Immature natural killer cell (primary cell): ENCODE data around the gene RPS6KC1. TPM values are rescaled to one million over a fixed set of nuclear protein-coding genes. Genes with fewer than 3 reads are reported as not detected.
"Not testable (repeated sequence)": the region's sequence is repeated elsewhere in the genome, so short reads cannot be mapped to it uniquely, and the experiment has no call there.

Experiments
- DNase-seq, 3 donors: peaks; one replicate each; pipeline ENCODE4 v3.0.0; 2022; ENCODE audit warnings: mixed read lengths in 1 of 3
- H3K27ac Mint-ChIP-seq, 6 donors: one replicate each; pipeline ENCODE4 v1.8.0; 2020; ENCODE audit warnings: mixed read lengths in 6 of 6, mild to moderate bottlenecking in 5 of 6, inconsistent platforms in 4 of 6, moderate library complexity in 3 of 6
- H3K27me3 Mint-ChIP-seq, 3 donors: one replicate each; pipeline ENCODE4 v1.8.0; 2020 to 2021; ENCODE audit warnings: low read depth in 3 of 3, mild to moderate bottlenecking in 3 of 3, mixed read lengths in 3 of 3, moderate library complexity in 3 of 3, inconsistent platforms in 1 of 3
- H3K36me3 Mint-ChIP-seq, 3 donors: one replicate each; pipeline ENCODE4 v1.8.0; 2020; ENCODE audit warnings: mixed read lengths in 3 of 3, inconsistent platforms in 2 of 3, mild to moderate bottlenecking in 2 of 3
- H3K4me1 Mint-ChIP-seq, 2 donors: one replicate each; pipeline ENCODE4 v1.8.0; 2020; ENCODE audit warnings: inconsistent platforms in 2 of 2, mild to moderate bottlenecking in 2 of 2, mixed read lengths in 2 of 2, moderate library complexity in 1 of 2
- H3K4me3 Mint-ChIP-seq, 5 donors: one replicate each; pipeline ENCODE4 v1.8.0; 2020; ENCODE audit warnings: mild to moderate bottlenecking in 5 of 5, mixed read lengths in 5 of 5, inconsistent platforms in 3 of 5, moderate library complexity in 3 of 5
- H3K9me3 Mint-ChIP-seq, 6 donors: one replicate each; pipeline ENCODE4 v1.8.0; 2020; ENCODE audit warnings: mild to moderate bottlenecking in 6 of 6, mixed read lengths in 6 of 6, inconsistent platforms in 4 of 6, moderate library complexity in 3 of 6
- polyA plus RNA-seq, 3 donors: library from polyadenylated mRNA; unstranded; fragments of 300-500 nt; fragmentation: Illumina TruSeq; gene quantifications; one replicate each; pipeline ENCODE4 v1.2.3, GENCODE V29; 2021

Gene RPS6KC1
- polyA plus RNA-seq, 3 donors from 2014 or later, result 2.9 to 10.7 (median 5.2) TPM

DNA sequence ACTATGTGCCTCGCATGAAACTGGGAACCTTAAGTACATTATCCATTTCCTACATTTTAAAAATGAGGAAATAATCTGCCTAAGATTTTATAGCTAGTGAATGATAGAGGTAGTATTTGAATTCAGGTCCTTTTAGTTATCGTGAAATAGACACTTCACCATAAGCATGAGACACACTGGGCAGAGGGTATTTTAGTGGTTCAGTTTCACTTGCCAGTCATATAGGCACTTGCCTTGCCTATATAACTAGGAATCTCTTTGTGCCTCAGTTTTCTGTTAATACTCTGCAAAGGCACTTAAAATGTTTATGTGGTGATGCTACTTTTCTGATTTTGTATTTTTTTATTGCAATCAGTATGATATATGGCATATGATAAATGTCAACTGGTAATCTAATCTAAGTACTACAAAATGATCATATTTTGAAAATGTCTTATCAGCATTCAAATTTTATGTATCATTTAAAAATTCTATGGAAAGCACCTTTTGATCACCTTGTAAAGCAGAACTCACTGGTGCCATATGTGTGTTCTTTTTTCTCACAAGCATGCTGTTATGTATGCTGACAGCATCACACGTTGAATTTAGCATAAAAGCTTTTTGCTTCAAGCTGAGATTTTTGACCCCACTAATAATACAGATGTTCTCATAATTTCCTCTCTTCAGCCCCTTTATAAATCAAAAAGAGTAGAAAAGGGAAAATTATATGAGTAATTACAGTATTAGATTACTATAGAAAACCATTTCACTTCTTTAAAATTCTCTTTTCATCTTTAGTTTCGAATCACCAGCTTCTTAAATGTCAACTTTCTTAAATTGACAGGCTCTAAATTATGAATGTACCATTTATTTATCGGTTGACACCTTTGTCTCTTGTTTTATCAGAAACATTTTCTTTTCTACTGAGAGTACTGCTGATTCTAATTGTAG, 52.6 kb downstream of the RPS6KC1 start:
- peaks cover 4 to 30% (median 29%) of the 10 kb centered on the region in 3 donors for H3K36me3 Mint-ChIP-seq
- H3K27ac Mint-ChIP-seq, result no peak overlapping the region
- H3K9me3 Mint-ChIP-seq, result no peaks in the 10 kb centered on the region
- peaks cover 0 to 9% of the 10 kb centered on the region in 2 donors for H3K4me1 Mint-ChIP-seq
- peaks cover 0 to 2% (median 1%) of the 10 kb centered on the region in 3 donors for H3K27me3 Mint-ChIP-seq
- no peak overlapping the region for H3K4me3 Mint-ChIP-seq
- DNase-seq, result no peak

GRCh38 chr1:213104604-213105003, 53.6 kb downstream of the RPS6KC1 start:
- peak overlapping the region in 1 of 6 donors; percentile 17 for H3K27ac Mint-ChIP-seq
- peaks cover 0 to 2% (median 1%) of the 10 kb centered on the region in 3 donors for H3K27me3 Mint-ChIP-seq
- peaks cover 4 to 27% (median 26%) of the 10 kb centered on the region in 3 donors for H3K36me3 Mint-ChIP-seq
- no peak overlapping the region for H3K4me3 Mint-ChIP-seq
- H3K9me3 Mint-ChIP-seq, result no peaks in the 10 kb centered on the region
- H3K4me1 Mint-ChIP-seq, result peaks cover 2 to 9% of the 10 kb centered on the region in 2 donors
- DNase-seq, result no peak

DNA sequence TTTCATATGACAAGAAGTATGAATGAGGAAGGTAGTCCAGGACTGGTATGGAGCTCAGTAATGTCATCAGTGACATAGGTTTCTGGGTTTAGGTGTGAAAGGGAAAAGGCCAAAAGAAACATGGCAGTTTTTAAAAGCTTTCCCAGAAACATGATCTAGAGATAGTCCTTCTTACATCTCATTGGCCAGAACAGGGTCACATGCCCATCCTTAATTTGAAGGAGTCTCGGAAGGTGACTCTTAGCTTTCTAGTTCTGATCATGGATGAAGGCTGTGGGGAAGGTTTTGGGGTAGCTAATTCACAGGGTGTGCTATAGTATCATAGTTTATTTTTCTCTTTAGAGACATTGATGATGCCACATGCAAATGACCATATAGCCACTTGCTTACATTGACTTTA, 55.3 kb downstream of the RPS6KC1 start:
- Mint-ChIP-seq H3K27me3 (peaks cover 0 to 2% (median 1%) of the 10 kb centered on the region in 3 donors), H3K27ac (no peak overlapping the region), H3K4me3 (no peak overlapping the region), H3K36me3 (peaks cover 4 to 20% (median 14%) of the 10 kb centered on the region in 3 donors), H3K4me1 (peaks cover 12 to 13% of the 10 kb centered on the region in 2 donors), H3K9me3 (no peaks in the 10 kb centered on the region)
- no peak for DNase-seq

DNA sequence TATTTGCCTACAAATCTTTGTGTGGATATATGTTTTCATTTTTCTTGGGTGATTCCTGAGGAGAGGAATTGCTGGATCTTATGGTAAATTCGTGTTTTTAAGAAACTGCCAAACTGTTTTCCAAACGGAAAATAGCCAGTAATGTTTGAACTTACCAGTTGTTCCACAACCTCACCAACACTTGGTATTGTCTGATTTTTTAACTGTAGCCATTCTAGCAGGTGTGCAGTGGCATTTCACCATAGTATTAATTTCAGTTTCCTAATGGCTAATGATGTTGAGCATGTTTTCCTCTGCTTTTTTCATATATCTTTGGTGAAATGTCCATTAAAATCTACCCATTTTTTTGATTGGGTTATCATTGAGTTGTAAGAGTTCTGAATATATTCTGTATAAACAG, 56.6 kb downstream of the RPS6KC1 start:
- DNase-seq, result no peak

DNA sequence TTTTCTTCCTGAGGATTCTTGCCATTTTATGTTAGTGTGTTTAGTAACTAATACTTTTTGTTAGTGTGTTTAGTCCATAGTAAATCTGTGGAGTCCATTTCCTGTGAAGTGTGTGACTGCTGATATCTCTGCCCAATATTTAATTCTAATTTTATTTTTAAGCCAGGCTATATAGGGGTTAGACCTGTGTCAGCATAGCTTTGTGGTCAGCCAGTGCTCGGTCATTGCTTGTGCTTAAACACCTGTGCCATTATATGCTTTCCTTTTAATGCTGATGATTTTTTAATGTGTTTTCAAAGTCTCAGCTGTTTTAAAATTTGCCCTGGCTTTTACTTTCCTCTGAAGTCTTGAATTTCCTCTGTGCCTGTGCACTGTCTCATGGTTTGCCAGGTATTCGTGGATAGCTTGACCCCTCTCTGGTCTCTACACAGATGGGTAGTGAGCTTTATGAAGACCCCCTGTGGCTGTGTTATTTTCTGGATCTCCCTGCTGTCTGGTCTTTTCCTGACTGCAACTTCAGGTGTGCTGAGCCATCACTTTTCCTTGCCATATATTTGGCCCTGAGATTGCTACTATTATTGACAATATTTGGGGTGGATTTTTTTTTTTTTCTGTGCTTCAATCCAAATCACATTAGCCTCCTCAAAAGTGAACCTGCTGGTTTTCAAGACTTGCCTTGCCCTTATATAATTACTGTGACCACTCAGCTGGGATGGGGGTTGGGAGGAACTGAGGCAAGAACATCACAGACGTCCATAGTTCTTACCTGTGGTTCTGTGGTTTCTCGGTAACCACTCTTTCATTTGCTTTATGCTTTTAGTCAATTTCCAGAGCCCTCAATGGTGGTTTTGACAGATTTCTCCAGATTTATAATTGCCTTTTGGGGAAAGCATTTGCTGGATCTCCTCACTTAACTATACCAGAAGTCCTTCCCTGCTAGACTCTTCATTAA, 59.6 kb downstream of the RPS6KC1 start:
- no peak for DNase-seq
- Mint-ChIP-seq H3K27me3 (peaks cover 0 to 1% (median 0%) of the 10 kb centered on the region in 3 donors), H3K9me3 (no peaks in the 10 kb centered on the region), H3K4me1 (peaks cover 17 to 23% of the 10 kb centered on the region in 2 donors), H3K4me3 (no peak overlapping the region), H3K36me3 (peaks cover 4 to 20% (median 14%) of the 10 kb centered on the region in 3 donors), H3K27ac (peak overlapping the region in 4 of 6 donors; percentile 2 to 76 (median 58))

More for the DNA sequence above, 56.6 kb downstream of the RPS6KC1 start:
- H3K4me1 Mint-ChIP-seq, result peaks cover 15 to 23% of the 10 kb centered on the region in 2 donors
- peaks cover 4 to 20% (median 14%) of the 10 kb centered on the region in 3 donors for H3K36me3 Mint-ChIP-seq
- no peak overlapping the region for H3K4me3 Mint-ChIP-seq
- H3K27me3 Mint-ChIP-seq, result peaks cover 0 to 1% (median 0%) of the 10 kb centered on the region in 3 donors
- H3K9me3 Mint-ChIP-seq, result no peaks in the 10 kb centered on the region
- H3K27ac Mint-ChIP-seq, result no peak overlapping the region

GRCh38 chr1:213111502-213111901, 60.5 kb downstream of the RPS6KC1 start:
- Mint-ChIP-seq H3K4me1 (peaks cover 18 to 23% of the 10 kb centered on the region in 2 donors), H3K27me3 (peaks cover 0 to 1% (median 0%) of the 10 kb centered on the region in 3 donors), H3K4me3 (no peak overlapping the region)

GRCh38 chr1:213112723-213113122, 61.7 kb downstream of the RPS6KC1 start:
- Mint-ChIP-seq H3K4me1 (peaks cover 18 to 28% of the 10 kb centered on the region in 2 donors), H3K36me3 (peaks cover 0 to 12% (median 7%) of the 10 kb centered on the region in 3 donors)
- not testable (repeated sequence) for H3K27ac Mint-ChIP-seq, H3K9me3 Mint-ChIP-seq, H3K27me3 Mint-ChIP-seq, H3K4me3 Mint-ChIP-seq, DNase-seq

More at GRCh38 chr1:213111502-213111901, 60.5 kb downstream of the RPS6KC1 start:
- H3K27ac Mint-ChIP-seq, result no peak overlapping the region
- no peaks in the 10 kb centered on the region for H3K9me3 Mint-ChIP-seq
- DNase-seq, result no peak
- H3K36me3 Mint-ChIP-seq, result peaks cover 4 to 14% (median 13%) of the 10 kb centered on the region in 3 donors

- H3K4me3 Mint-ChIP-seq, H3K4me1 Mint-ChIP-seq, DNase-seq, H3K27ac Mint-ChIP-seq, H3K9me3 Mint-ChIP-seq, H3K27me3 Mint-ChIP-seq, H3K36me3 Mint-ChIP-seq: not testable (repeated sequence)
Observed at GRCh38 chr1:213117699-213118180, 66.7 kb downstream of the RPS6KC1 start.

DNA sequence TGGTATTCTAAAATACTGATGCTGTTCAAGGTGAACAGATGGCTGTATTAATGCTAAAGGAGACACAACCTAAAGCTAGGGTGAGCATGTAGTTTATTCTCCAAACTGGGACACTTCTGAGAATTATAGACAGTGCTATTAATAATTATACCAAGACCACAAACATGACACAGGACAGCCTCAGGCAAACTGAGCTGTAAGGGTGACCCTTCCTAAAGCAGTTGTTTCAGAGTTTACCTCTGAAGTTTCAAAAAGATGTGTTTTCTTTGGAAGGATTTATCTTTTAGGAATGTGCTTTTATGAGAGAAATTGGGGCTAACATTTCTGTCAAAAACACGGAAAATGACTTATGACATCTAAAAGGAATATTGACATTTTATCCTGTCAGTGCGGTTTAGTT, 68.8 kb downstream of the RPS6KC1 start:
- no peak for DNase-seq
- H3K4me1 Mint-ChIP-seq, result peaks cover 4 to 12% of the 10 kb centered on the region in 2 donors
- H3K27ac Mint-ChIP-seq, result no peak overlapping the region
- H3K27me3 Mint-ChIP-seq, result no peaks in the 10 kb centered on the region
- H3K4me3 Mint-ChIP-seq, result no peak overlapping the region
- peaks cover 0 to 6% (median 4%) of the 10 kb centered on the region in 3 donors for H3K36me3 Mint-ChIP-seq
- H3K9me3 Mint-ChIP-seq, result peaks cover 0 to 2% (median 0%) of the 10 kb centered on the region in 6 donors

- peak overlapping the region in 3 of 6 donors; percentile 1 to 67 (median 54) for H3K27ac Mint-ChIP-seq
Observed at GRCh38 chr1:213120386-213120785, 69.3 kb downstream of the RPS6KC1 start.

DNA sequence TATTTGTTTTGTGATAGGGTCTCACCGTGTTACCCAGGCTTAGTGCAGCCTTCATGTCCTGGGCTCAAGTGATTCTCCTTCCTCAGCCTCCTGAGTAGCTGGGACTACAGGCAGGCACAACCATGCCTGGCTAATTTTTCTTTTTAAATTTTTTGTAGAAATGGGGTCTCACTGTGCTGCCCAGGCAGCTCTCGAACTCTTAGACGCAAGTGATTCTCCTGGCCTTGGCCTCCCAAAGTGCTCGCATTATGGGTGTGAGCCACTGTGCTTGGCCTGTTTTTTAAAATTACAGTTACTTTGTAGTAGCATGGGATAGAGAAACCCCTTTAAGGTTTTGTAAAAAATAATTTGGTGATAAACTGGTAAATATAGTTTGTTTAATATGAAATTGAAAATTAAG, 69.9 kb downstream of the RPS6KC1 start:
- Mint-ChIP-seq H3K4me1 (peaks cover 2 to 12% of the 10 kb centered on the region in 2 donors), H3K27ac (peak overlapping the region in 1 of 6 donors; percentile 67), H3K9me3 (peaks cover 0 to 2% (median 0%) of the 10 kb centered on the region in 6 donors), H3K4me3 (no peak overlapping the region), H3K36me3 (peaks cover 0 to 6% (median 4%) of the 10 kb centered on the region in 3 donors), H3K27me3 (no peaks in the 10 kb centered on the region)
- no peak for DNase-seq

More at GRCh38 chr1:213120386-213120785, 69.3 kb downstream of the RPS6KC1 start:
- H3K9me3 Mint-ChIP-seq, result peaks cover 0 to 2% (median 0%) of the 10 kb centered on the region in 6 donors
- no peaks in the 10 kb centered on the region for H3K27me3 Mint-ChIP-seq
- no peak for DNase-seq
- no peak overlapping the region for H3K4me3 Mint-ChIP-seq
- peaks cover 4 to 12% of the 10 kb centered on the region in 2 donors for H3K4me1 Mint-ChIP-seq
- peaks cover 0 to 6% (median 4%) of the 10 kb centered on the region in 3 donors for H3K36me3 Mint-ChIP-seq

GRCh38 chr1:213122514-213122929, 71.5 kb downstream of the RPS6KC1 start:
- DNase-seq, result peak; percentile 6 to 19 (median 14)
- no peak overlapping the region for H3K27ac Mint-ChIP-seq

DNA sequence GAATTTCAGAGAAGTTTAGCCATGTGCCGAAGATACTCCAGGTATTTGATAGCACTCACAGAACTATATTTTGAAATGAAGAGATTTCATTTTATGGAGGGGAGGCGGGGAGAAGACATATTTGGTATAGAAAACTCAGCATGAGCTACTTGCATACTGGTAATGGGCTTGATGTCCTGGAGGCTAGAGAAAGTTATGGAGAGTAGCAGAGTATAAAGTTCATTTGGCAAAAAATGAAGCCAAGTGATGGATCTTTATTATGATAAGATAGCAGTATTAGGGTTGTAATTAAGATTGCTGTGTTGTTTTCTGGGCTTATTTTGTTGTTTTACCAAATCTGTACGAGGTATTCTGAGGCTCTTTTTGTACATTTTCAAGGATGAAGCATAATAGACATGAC, 72.0 kb downstream of the RPS6KC1 start:
- peaks cover 0 to 3% (median 0%) of the 10 kb centered on the region in 3 donors for H3K36me3 Mint-ChIP-seq
- H3K4me1 Mint-ChIP-seq, result peaks cover 2 to 6% of the 10 kb centered on the region in 2 donors
- H3K27ac Mint-ChIP-seq, result no peak overlapping the region
- no peak overlapping the region for H3K4me3 Mint-ChIP-seq
- no peaks in the 10 kb centered on the region for H3K27me3 Mint-ChIP-seq
- no peaks in the 10 kb centered on the region for H3K9me3 Mint-ChIP-seq
- DNase-seq, result no peak

More at GRCh38 chr1:213122514-213122929, 71.5 kb downstream of the RPS6KC1 start:
- Mint-ChIP-seq H3K27me3 (no peaks in the 10 kb centered on the region), H3K4me3 (no peak overlapping the region), H3K36me3 (peaks cover 0 to 4% (median 0%) of the 10 kb centered on the region in 3 donors), H3K4me1 (peaks cover 2 to 6% of the 10 kb centered on the region in 2 donors), H3K9me3 (no peaks in the 10 kb centered on the region)
